Measurements from ENCODE around the gene TP53TG5. TPM values are rescaled to one million over a fixed set of nuclear protein-coding genes. Genes with fewer than 3 reads are reported as not detected.

TP53TG5 gene
- total RNA-seq, 1 experiment from 2014 or later: not detected

DNA sequence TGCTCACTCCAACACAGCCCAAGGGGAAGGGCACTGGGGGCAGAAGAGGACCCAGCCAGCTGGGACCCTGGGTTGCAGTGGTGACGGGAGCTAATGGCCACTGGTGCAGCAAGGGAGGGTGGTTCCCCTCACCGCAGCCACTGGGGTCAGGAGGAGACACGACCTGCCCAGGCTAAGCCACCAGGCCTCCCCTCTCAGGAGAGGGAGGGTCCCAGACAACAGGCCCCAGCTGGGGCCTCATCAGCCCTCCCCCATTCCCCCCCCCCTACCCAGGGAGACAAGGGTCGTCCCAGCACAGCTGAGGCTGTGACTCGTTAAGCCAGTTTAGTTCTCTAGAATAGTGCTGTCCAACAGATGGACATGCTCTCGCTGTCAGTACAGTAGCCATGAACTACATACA is 52.8 kb downstream of the TP53TG5 start:
- DNase-seq: no peak
- Histone ChIP-seq H3K4me1 (ENCODE audit: insufficient read depth, low read length) (peaks cover 14% of the 10 kb centered on the region), H3K4me3 (ENCODE audit: low read length) (no peak overlapping the region), H3K36me3 (ENCODE audit: low read depth, low read length) (peaks cover 48% of the 10 kb centered on the region), H2AFZ (ENCODE audit: low read length) (no peak overlapping the region), H3K9ac (ENCODE audit: low read length) (no peak overlapping the region), H3K27ac (ENCODE audit: low read length) (no peak overlapping the region), H3K79me2 (ENCODE audit: low read length) (0 out of 2 replicates have a peak, but pooled peaks cover 5% of the 10 kb centered on the region), H3F3A (ENCODE audit: low read length, unreplicated experiment) (no peaks in the 10 kb centered on the region), H3K27me3 (ENCODE audit: low read length) (no peaks in the 10 kb centered on the region), H3K9me2 (replicated peaks; ENCODE audit: low read length) (no peaks in the 10 kb centered on the region), H3K4me2 (ENCODE audit: low read length) (no peak overlapping the region), H4K20me1 (ENCODE audit: low read length) (peaks cover 16% of the 10 kb centered on the region; the same call in 1 of the 2 replicates), H3K9me3 (ENCODE audit: low read length) (no peaks in the 10 kb centered on the region)
- ATAC-seq: no peak
- POLR2A ChIA-PET (ENCODE audit: unreplicated experiment): no interaction called here
- TF ChIP-seq EZH2 (IDR thresholded peaks at IDR 0.05; ENCODE audit: low read length, unreplicated experiment): no peak
- no peak for TF ChIP-seq EZH2phosphoT487 (IDR thresholded peaks at IDR 0.05; ENCODE audit: borderline replicate concordance, low read length)
- TF ChIP-seq, protein P1, sequence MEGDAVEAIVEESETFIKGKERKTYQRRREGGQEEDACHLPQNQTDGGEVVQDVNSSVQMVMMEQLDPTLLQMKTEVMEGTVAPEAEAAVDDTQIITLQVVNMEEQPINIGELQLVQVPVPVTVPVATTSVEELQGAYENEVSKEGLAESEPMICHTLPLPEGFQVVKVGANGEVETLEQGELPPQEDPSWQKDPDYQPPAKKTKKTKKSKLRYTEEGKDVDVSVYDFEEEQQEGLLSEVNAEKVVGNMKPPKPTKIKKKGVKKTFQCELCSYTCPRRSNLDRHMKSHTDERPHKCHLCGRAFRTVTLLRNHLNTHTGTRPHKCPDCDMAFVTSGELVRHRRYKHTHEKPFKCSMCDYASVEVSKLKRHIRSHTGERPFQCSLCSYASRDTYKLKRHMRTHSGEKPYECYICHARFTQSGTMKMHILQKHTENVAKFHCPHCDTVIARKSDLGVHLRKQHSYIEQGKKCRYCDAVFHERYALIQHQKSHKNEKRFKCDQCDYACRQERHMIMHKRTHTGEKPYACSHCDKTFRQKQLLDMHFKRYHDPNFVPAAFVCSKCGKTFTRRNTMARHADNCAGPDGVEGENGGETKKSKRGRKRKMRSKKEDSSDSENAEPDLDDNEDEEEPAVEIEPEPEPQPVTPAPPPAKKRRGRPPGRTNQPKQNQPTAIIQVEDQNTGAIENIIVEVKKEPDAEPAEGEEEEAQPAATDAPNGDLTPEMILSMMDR (conservative IDR thresholded peaks at IDR 0.05; ENCODE audit: low read depth, low read length): no peak
- CTCF ChIA-PET: no interaction called here
- intact Hi-C loops (cut with micrococcal nuclease): no loop called here
- BruUV-seq (replicated peaks): no TSS peak

DNA sequence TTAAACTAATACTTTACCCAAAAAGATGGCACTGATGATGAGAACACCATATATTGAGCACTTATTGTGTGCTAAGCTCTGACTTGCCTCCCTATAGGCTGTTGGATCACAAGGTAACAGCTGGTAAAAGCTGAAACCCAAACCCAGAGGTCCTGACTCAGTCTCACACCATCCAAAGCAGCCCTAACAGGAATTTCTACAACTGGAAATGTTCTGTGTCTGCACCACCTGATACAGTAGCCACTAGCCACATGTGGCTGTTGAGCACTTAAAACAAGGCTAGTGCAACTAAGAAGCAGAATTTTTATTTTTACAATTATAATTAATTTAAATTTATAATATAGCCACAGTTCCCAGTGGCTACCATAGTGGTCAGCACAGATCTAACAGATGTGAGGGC is 54.4 kb downstream of the TP53TG5 start:
- TF ChIP-seq EZH2 (IDR thresholded peaks at IDR 0.05; ENCODE audit: low read length, unreplicated experiment): no peak
- TF ChIP-seq, protein P1 (conservative IDR thresholded peaks at IDR 0.05; ENCODE audit: low read depth, low read length): no peak
- peak; percentile 40; the same call in 1 of the 2 replicates for ATAC-seq
- no peak overlapping the region for H3K27ac ChIP-seq (ENCODE audit: low read length)
- H3F3A ChIP-seq (ENCODE audit: low read length, unreplicated experiment): no peaks in the 10 kb centered on the region
- intact Hi-C loops (cut with micrococcal nuclease): loop anchor here (2.0 kb wide), 1 partner anchor 39 kb away; the partner anchor contains the start of gene SYS1
- H3K9me2 ChIP-seq (replicated peaks; ENCODE audit: low read length): no peaks in the 10 kb centered on the region
- 0 out of 2 replicates have a peak, but pooled peaks cover 7% of the 10 kb centered on the region for H4K20me1 ChIP-seq (ENCODE audit: low read length)
- peak; percentile 64 for DNase-seq
- H3K4me2 ChIP-seq (ENCODE audit: low read length): no peak overlapping the region
- peaks cover 31% of the 10 kb centered on the region for H3K36me3 ChIP-seq (ENCODE audit: low read depth, low read length)
- no peak overlapping the region for H3K9ac ChIP-seq (ENCODE audit: low read length)
- peaks cover 9% of the 10 kb centered on the region for H3K4me1 ChIP-seq (ENCODE audit: insufficient read depth, low read length)
- H3K9me3 ChIP-seq (ENCODE audit: low read length): no peaks in the 10 kb centered on the region
- H3K4me3 ChIP-seq (ENCODE audit: low read length): no peak overlapping the region
- H3K27me3 ChIP-seq (ENCODE audit: low read length): no peaks in the 10 kb centered on the region
- H2AFZ ChIP-seq (ENCODE audit: low read length): no peak overlapping the region
- POLR2A ChIA-PET (ENCODE audit: unreplicated experiment): interaction anchor here (1.0 kb wide), 1 partner anchor 14 kb away, joined by 3 read pairs; no protein-coding TSS in a partner anchor
- CTCF ChIA-PET: interaction anchor here (0.6 to 2.0 kb wide), 6 partner anchors 10 to 246 kb away, joined by 3 to 34 read pairs (median 3); partner anchors contain the start of gene SYS1
- 0 out of 2 replicates have a peak, but pooled peaks cover 5% of the 10 kb centered on the region for H3K79me2 ChIP-seq (ENCODE audit: low read length)
- BruUV-seq (replicated peaks): no TSS peak

DNA sequence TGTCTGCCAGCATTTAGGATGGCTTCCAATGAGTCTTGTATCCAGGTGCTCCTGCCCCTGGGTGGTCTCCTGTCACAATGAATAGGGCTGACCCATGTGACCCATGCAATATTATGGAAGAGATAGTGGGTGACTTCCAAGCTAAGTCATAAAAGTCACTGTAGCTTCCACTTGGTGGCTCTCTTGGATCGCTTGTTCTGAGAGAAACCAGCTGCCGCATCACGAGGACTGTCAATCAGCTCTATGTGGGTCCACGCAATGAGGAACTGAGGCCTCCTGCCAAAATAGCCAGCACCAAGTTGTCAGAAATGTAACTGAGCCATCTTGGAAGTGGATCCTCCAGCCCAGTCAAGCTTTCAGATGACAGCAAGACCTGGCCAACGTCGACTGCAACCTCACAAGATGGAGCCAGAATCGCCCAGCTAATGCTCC is 55.2 kb downstream of the TP53TG5 start:
- intact Hi-C loops (cut with micrococcal nuclease): loop anchor here (2.0 kb wide), 1 partner anchor 40 kb away; the partner anchor contains the start of gene SYS1
- H3K79me2 ChIP-seq (ENCODE audit: low read length): 0 out of 2 replicates have a peak, but pooled peaks cover 2% of the 10 kb centered on the region
- H3K4me3 ChIP-seq (ENCODE audit: low read length): no peak overlapping the region
- ChIA-PET POLR2A (ENCODE audit: unreplicated experiment) (interaction anchor here (0.6 to 1.0 kb wide), 2 partner anchors 14 to 49 kb away, joined by 3 read pairs; no protein-coding TSS in a partner anchor), CTCF (interaction anchor here (0.5 to 2.0 kb wide), 16 partner anchors 9 to 245 kb away, joined by 3 to 34 read pairs (median 4); partner anchors contain the start of gene SYS1)
- ATAC-seq (peak; percentile 54), DNase-seq (peak; percentile 70)
- no peaks in the 10 kb centered on the region for H3F3A ChIP-seq (ENCODE audit: low read length, unreplicated experiment)
- no peak overlapping the region for H3K27ac ChIP-seq (ENCODE audit: low read length)
- H3K4me2 ChIP-seq (ENCODE audit: low read length): no peak overlapping the region
- H3K27me3 ChIP-seq (ENCODE audit: low read length): no peaks in the 10 kb centered on the region
- 0 out of 2 replicates have a peak, but pooled peaks cover 2% of the 10 kb centered on the region for H4K20me1 ChIP-seq (ENCODE audit: low read length)
- TF ChIP-seq, protein P1 (conservative IDR thresholded peaks at IDR 0.05; ENCODE audit: low read depth, low read length): peak; percentile 63
- TF ChIP-seq EZH2 (IDR thresholded peaks at IDR 0.05; ENCODE audit: low read length, unreplicated experiment) (no peak), EZH2phosphoT487 (IDR thresholded peaks at IDR 0.05; ENCODE audit: borderline replicate concordance, low read length) (no peak)
- peaks cover 24% of the 10 kb centered on the region for H3K36me3 ChIP-seq (ENCODE audit: low read depth, low read length)
- BruUV-seq (replicated peaks): no TSS peak
- H3K9me3 ChIP-seq (ENCODE audit: low read length): no peaks in the 10 kb centered on the region
- H3K9ac ChIP-seq (ENCODE audit: low read length): no peak overlapping the region
- no peaks in the 10 kb centered on the region for H3K9me2 ChIP-seq (replicated peaks; ENCODE audit: low read length)
- H3K4me1 ChIP-seq (ENCODE audit: insufficient read depth, low read length): peaks cover 9% of the 10 kb centered on the region
- no peak overlapping the region for H2AFZ ChIP-seq (ENCODE audit: low read length)
